ENCODE data around the gene SEMA3E.

DNA sequence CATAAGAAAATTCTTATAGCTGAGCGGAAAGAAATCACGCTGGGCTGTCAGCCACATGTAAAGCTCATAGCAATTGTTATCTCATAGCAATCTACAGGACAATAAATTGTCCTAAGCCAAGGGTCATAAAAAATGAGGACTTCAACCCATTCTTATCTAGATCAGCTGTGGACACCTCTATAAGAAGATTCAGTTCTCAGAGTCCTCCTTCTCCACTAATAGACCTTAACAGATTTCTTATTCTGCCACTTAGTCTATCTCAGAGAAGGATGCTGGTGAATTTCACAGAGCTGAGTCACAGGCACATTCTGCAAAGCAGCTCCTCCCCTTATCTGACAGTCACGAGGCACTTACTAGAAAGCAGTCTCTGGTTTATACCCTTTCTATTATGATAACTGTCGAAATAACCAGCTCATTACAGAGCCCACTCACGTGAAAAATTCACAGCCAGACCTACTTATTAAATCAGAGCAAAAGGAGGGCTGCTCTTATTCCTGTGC is 300.9 kb downstream of the SEMA3E start:
- TF ChIP-seq, protein P1, sequence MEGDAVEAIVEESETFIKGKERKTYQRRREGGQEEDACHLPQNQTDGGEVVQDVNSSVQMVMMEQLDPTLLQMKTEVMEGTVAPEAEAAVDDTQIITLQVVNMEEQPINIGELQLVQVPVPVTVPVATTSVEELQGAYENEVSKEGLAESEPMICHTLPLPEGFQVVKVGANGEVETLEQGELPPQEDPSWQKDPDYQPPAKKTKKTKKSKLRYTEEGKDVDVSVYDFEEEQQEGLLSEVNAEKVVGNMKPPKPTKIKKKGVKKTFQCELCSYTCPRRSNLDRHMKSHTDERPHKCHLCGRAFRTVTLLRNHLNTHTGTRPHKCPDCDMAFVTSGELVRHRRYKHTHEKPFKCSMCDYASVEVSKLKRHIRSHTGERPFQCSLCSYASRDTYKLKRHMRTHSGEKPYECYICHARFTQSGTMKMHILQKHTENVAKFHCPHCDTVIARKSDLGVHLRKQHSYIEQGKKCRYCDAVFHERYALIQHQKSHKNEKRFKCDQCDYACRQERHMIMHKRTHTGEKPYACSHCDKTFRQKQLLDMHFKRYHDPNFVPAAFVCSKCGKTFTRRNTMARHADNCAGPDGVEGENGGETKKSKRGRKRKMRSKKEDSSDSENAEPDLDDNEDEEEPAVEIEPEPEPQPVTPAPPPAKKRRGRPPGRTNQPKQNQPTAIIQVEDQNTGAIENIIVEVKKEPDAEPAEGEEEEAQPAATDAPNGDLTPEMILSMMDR (IDR thresholded peaks at IDR 0.05) = no peak
- no peak for TF ChIP-seq POLR2A (IDR thresholded peaks at IDR 0.05)

All from thyroid gland (tissue), 4 donors.